ENCODE data around the gene ZBTB11.
"Not testable (repeated sequence)": the region's sequence is repeated elsewhere in the genome, so short reads cannot be mapped to it uniquely, and the experiment has no call there.

ZBTB11 gene

DNA sequence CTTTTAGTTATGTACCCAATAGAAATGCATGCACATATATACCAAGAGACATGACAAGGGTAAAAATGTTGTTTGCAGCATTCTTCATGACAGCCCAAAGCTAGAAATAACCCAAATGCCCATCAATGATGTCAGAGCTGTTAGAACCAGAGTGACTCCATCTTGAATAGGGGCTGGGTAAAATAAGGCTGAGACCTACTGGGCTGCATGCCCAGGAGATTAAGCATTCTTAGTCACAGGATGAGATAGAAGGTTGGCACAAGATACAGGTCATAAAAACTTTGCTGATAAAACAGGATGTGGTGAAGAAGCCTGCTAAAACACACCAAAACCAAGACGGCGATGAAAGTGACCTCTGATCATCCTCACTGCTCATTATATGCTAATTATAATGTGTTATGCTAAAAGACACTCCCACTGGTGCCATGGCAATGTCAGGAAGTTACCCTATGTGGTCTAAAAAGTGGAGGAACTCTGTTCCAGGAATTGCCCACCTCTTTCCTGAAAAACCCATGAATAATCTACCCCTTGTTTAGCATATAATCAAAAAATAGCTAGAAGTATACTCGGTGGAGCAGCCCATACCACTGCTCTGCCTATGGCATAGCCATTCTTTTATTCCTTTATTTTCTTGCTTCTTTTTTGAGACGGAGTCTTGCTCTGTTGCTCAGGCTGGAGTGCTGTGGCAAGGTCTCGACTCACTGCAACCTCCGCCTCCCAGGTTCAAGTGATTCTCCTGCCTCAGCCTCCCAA lies 32.9 kb downstream of the ZBTB11 start:
- peak; percentile 89 for DNase-seq (ENCODE audit: low read depth)

DNA sequence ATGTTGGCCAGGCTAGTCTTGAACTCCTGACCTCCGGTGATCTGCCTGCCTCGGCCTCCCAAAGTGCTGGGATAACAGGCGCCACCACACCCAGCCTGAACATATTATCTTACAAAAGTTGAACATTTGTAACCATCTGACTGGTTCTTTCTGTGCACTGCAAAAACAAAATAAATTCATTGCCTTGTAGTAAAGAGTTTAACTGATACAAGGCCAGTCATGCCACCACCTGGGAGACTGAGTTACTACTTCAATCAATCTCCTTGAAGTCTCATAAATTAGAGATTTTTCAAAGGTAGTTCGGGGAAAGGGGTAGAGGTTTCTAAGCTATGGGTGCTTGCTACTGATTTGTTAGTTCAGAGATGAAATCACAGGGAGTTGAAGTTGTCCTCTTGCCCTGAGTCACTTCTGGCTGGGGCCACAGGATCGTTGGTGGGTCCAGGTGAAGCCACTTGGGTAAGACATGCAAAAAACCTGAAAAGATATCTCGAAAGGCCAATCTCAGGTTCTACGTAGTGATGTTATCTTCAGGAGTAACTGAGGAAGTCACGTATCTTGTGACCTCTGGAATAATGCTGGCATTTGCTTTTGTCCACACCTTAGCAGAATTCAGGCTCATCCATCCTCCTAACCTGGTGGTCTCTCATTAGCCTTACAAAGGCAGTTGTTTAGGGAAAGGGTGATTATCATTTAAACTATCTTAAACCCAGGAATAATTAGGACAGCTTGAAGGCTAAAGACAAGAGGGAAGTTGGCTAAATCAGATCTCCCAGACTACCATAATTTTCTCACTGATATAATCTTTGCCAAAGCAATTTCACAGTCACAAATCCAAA lies 33.7 kb downstream of the ZBTB11 start:
- DNase-seq (ENCODE audit: low read depth): no peak

DNA sequence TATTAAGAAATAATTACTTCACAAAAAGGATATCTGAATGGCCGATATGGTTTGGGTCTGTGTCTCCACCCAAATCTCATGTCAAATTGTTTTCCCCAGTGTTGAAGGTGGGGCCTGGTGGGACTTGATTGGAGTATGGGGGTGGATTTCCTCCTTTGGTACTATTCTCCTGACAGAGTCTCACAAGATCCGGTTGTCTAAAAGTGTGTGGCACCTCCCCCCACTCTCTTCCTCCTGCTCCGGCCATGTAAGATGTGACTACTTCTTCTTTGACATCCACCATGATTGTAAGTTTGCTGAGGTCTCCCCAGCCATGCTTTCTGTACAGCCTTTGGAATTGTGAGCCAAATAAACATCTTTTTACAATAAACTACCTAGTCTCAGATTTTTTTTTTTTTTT lies 34.5 kb downstream of the ZBTB11 start:
- no peak for DNase-seq (ENCODE audit: low read depth)

DNA sequence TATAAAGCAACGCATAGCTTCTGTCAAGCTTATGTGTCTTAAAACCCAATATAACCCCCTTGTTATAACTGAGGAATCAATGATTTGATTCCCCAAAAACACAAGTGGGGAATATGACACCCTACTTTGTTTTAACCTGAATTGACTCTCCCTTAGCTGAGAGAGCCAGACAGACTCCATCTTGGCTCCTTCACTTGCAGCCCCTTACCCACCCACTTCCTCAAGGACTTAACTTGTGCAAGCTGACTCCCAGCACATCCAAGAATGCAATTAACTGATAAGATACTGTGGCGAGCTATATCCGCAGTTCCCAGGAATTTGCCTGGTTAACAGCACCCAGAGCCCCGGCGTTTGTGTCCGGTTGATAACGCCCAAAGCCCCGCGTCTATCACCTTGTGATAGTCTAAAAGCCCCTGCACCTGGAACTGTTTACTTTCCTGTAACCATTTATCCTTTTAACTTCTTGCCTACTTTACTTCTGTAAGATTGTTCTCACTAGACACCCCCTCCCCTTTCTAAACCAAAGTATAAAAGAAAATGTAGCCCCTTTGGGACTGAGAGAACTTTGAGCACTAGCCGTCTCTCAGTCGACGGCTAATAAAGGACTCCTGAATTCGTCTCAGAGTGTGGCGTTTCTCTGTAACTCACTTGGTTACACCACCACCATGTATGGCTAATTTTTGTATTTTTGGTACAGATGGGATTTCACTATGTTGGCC lies 35.4 kb downstream of the ZBTB11 start:
- peak; percentile 52 for DNase-seq (ENCODE audit: low read depth)

DNA sequence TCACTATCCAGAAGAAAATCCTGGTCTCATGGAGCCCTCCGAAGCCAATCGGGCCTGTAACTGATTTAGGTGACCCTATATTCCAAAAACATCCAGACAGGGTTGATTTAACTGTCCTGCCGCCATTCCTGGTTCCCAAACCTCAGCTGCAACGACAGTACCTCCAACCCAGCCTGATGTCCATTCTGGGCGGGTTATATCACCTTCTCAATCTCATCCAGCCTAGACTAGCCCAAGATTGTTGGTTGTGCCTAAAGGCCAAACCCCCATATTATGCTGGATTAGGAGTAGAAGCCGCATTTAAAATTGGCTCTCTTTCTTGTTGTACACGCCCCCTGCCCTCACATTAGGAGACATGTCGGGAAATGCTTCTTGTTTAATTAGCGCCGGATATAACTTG lies 36.7 kb downstream of the ZBTB11 start:
- no peak for DNase-seq (ENCODE audit: low read depth)

DNA sequence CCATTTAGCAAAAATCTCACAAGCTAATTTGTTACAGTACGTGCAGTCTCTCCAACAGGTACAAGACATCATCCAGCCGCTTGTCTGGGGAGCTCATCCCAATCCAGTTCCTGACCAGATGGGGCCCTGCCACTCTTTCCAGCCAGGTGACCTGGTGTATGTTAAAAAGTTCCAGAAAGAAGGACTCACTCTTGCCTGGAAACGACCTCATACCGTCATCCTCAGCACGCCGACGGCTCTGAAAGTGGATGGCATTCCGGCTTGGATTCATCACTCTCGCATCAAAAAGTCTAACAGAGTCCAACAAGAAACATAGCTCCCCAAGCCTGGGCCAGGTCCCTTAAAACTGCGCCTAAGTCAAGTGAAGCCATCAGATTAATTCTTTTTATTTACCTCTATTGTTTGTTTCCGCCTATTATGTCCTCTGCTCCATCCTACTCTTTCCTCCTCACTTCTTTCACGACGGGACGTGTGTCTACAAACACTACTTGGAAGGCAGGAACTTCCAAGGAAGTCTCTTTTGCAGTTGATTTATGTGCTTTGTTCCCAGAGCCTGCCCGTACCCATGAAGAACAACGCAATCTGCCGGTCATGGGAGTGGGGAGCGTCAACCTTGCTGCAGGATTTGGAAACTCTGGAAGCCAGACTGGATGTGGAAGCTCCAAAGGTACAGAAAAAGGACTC lies 37.5 kb downstream of the ZBTB11 start:
- DNase-seq (ENCODE audit: low read depth): no peak

DNA sequence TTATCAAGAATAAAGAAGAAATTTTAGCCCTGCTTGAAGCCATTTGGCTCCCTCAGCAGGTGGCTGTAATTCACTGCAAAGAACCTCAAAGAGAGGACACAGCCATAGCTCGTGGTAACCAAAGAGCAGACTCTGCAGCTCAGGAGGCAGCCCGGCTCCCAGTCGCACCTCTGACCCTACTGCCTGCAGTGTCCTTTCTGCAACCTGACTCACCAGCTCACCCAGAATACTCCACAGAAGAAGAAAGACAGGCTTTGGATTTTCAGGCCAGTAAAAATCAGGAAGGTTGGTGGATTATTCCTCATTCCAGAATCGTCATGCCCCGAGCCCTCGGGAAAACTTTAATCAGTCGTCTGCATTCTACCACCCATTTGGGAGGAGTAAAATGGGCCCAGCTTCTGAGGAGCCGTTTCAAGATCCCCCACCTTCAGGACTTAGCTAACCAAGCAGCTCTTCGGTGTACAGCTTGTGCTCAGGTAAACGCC lies 38.6 kb downstream of the ZBTB11 start:
- DNase-seq (ENCODE audit: low read depth): no peak

DNA sequence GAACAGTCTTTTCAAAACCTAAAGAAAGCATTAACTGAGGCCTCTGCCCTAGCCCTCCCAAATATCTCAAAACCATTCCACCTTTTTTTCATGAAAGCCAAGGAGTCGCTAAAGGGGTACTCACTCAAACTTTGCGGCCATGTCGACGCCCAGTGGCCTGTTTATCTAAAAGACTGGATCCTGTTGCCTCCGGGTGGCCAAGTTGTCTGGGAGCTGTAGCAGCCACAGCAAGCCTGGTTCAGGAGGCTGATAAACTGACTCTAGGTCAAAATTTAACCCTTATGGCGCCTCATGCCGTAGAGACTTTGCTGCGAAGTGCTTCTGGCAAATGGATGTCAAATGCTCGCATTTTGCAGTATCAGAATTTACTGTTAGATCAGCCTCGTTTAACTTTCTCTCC lies 39.5 kb downstream of the ZBTB11 start:
- no peak for DNase-seq (ENCODE audit: low read depth)

DNA sequence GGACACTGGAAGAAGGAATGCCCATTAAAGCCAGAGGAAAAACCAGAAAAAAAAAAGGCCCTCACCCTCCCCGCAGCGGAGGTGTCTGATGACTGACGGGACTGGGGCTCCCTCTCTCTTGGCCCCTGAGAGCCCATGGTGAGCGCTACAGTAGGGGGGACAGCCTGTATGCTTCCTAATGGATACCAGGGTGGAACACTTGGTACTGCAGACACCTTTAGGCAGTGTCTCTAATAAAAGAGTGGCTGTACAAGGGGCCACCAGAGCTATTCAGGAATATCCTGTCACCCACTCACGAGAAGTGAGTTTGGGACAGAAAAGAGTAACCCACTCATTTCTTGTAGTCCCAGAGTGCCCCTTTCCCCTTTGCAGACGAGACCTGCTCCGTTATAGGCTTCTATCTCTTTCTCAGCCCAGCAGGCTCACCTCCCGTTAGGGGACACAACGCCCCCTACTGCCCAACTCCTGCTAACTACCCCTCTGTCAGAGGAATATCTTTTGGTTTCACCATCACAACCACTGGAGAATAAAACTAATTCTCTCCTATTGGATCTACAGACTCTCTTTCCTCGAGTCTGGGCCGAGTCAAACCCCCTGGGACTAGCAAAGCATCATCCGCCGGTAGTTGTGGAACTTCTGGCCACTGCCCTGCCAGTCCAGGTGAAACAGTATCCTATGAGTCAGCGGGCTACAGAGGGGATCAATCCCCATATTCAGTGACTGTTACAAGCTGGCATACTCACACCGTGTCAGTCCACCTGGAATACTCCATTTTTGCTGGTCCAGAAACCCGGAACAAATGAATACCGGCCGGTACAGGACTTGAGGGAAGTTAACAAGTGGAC lies 40.8 kb downstream of the ZBTB11 start:
- DNase-seq (ENCODE audit: low read depth): peak; percentile 36

DNA sequence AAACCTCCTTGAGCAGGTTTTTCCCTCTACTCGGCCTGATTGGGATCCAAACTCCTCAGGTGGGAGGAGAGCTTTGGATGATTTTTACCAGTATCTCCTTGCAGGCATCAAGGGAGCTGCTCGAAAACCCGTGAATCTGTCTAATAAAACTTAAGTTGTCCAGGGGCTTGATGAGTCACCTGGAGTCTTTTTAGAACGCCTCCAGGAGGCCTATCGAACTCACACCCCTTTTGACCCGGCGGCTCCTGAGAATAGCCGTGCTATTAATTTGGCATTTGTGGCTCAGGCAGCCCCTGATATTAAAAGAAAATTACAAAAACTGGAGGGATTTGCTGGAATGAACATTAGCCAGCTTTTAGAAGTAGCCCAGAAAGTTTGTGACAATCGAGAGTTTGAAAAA lies 41.6 kb downstream of the ZBTB11 start:
- DNase-seq (ENCODE audit: low read depth): no peak

DNA sequence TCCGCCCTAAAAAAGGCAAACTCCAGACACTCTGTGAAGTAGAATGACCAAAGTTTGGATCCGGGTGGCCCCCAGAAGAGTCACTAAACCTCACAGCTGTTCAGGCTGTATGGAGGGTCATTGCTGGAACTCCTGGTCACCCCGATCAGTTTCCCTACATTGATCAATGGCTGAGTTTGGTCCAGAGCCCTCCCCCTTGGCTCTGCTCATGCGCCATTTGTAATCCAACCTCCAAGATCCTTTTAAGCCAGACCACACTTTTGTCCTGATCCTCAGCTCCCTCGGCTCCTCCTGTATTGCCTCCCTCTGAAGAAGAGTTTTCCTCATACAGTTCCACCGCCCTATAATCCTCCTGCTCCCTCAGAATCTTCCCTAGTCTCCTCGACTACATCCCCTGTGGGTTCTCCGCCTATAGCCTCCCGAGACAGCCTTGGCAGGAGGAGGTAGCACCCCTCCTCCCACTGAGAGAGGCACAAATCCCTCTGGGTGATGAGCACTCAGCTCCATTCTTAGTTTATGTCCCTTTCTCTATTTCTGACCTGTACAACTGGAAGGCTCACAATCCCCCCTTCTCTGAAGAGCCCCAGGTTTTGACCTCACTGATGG lies 42.2 kb downstream of the ZBTB11 start:
- DNase-seq (ENCODE audit: low read depth): no peak

DNA sequence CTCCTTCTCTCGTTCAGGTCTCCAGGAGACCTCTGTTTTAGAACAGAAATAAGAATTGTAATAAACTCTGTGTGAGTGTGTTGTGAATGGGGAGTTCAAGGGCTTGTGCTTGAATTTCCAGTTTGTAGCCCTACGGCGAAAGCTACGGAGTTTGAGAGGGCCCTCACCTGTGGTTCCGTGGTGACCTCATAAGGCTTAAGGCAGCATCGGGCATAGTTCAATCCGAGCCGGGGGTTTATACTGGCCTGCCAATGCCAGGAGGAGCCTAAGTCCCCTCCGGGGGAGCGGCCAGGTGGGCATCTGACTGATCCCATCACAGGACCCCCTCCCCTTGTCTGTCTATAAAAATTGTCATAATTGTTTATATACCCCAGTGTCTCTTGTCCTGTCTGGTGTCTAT lies 43.7 kb downstream of the ZBTB11 start:
- DNase-seq (ENCODE audit: low read depth): no peak

DNA sequence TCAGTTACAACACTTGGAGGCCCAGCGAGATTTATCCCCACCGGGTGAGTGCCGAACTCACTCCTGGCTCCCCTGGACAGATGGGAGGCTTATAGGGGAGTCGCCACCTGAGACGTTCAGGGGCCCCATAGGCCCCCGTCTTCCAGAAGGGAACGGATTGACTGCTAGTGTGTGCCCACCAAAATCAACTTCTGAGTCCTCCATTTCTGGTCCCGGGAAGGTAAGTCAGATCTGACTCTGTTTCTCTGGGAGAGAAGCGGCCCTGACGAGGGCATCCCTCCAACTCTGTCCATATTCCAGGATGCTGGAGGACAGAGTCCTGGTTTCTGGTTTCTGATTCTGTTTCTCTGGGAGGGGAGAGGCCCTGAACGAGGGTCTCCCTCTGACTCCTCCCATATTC lies 44.3 kb downstream of the ZBTB11 start:
- no peak for DNase-seq (ENCODE audit: low read depth)

DNA sequence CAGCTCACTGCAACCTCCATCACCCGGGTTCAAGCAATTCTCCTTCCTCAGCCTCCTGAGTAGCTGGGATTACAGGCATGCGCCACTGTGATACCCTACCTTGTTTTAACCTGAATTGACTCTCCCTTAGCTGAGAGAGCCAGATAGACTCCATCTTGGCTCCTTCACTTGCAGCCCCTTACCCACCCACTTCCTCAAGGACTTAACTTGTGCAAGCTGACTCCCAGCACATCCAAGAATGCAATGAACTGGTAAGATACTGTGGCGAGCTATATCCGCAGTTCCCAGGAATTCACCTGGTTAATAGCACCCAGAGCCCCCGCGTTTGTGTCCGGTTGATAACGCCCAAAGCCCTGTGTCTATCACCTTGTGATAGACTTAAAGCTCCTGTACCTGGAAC lies 45.0 kb downstream of the ZBTB11 start:
- not testable (repeated sequence) for DNase-seq (ENCODE audit: low read depth)

DNA sequence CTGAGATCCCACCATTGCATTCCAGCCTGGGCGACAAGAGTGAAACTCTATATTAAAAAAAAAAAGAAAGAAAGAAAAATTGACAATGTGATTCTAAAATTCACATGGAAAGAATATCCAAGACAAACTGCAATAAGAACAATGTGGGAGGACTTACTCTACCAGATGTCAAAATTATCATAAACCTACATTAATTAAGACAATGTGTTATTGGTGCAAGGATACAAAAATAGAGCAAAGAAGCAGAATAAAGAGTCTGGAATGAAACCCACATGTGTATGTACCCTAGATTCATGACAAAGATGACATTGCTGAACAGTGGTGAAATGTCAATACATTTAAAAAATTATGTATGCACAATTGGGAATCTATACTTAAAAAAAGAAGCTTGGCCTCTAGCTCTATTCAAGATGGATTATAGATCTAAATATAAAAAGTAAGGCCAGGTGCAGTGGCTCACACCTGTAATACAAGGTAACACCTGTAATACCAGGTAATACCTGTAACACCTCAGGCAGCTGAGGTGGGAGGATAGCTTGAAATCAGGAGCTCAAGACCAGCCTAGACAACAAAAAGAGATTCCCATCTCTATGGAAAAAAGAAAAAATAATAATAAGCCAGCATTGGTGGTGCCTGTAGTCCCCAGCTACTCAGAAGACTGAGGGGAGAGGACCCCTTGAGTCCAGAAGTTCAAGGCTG lies 45.7 kb downstream of the ZBTB11 start:
- no peak for DNase-seq (ENCODE audit: low read depth)

DNA sequence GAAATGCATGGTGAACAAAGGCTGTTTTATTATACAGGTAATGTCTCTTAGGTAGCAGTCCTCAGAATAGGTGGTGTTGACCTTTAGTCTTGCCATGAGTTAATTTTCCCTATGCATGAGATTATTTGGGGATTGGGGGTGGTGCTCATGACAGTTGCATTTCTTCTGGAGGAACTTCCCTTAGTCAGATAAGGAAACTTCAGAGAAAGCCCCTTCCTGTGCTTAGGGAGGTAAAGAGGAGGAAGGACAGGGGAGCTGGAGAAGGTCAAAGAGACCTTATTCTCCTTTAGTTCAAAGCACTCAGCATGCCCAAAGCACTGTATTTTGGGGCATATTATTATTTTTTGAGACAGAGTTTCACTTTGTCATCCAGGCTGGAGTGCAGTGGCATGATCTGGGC lies 47.7 kb downstream of the ZBTB11 start:
- DNase-seq (ENCODE audit: low read depth): no peak

DNA sequence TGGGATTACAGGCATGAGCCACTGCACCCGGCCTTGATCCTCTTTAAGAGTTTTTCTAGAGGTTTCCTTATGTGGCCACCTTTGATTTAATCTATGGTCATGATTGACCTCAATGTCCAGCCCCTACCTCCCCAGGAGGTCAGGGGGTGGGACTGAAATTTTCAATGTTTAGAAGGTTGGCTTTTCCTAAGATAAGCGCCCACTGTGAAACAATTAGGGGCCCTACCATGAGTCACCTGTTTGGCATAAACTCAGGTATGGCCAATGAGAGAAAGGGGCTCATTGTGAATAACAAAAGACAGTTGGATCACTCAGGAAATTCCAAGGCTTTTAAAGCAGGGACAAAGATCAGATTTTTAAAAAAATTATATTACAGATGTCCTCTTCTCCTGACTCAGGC lies 51.1 kb downstream of the ZBTB11 start:
- no peak for DNase-seq (ENCODE audit: low read depth)

DNA sequence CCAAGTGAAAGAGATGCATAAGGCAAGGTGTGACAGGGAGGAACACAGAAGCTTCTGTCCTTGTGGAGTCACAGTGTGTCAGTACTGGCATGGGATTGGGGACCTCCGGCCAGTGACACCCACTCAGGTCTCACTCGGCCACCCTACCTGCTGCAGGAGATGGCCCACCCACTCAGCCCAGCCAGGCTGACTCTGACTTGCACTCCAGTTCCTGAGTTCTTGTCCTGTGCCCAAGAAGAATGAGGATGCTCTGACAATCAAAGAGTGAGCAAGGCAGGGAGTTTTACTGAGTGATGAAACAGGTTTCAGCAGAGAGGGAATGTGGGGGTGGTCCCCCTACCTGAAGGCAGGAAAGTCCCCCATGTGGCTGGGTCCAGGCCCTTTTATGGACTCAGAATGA lies 52.1 kb downstream of the ZBTB11 start:
- no peak for DNase-seq (ENCODE audit: low read depth)

DNA sequence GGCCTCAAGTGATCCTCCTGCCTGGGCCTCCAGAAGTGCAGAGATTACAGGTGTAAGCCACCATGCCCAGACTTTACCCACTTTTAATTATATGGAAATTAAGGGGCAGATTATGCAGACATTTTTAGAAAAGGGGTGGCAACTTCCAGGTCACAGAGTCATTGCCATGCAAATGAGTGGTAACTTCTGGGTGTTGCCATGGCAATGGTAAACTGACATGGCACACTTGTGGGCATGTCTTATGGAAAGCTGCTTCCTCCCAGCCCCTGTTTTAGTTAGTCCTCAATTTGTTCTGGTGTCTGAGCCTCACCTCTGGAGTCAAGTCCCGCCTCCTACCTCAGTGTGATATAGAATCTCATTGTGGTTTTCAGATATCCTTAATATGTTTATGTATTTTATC lies 53.3 kb downstream of the ZBTB11 start:
- DNase-seq (ENCODE audit: low read depth): no peak

DNA sequence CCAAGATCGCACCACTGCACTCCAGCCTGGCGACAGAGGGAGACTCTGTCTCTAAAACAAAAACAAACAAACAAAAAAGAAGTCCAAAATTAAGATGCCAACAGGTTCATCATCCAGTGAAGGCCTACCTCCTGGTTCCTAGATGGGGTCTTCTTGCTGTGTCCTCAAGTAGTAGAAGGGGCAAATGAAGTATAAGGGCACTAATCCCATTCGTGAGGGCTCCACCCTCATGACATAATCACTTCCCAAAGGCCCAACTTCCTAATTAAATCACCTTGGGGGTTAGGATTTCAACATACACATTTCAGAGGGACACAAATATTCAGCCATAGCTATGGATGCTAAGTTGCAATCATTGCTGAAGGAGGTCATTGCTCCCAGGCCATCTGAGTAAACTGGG lies 57.2 kb downstream of the ZBTB11 start:
- DNase-seq (ENCODE audit: low read depth): no peak
